SH-SY5Y (cell line): ENCODE measurements around the gene TMEM145.

ENCODE experiments used
- GATA2 ChIP-seq: IDR thresholded peaks from 2 replicates; pipeline ENCODE4 v1.6.1; 2011; ENCODE audit warnings: mild to moderate bottlenecking, low read depth, low read length
- GATA3 ChIP-seq: IDR thresholded peaks from 2 replicates; pipeline ENCODE4 v1.6.1; 2011; ENCODE audit warnings: low read depth, mild to moderate bottlenecking, low read length, moderate library complexity

DNA sequence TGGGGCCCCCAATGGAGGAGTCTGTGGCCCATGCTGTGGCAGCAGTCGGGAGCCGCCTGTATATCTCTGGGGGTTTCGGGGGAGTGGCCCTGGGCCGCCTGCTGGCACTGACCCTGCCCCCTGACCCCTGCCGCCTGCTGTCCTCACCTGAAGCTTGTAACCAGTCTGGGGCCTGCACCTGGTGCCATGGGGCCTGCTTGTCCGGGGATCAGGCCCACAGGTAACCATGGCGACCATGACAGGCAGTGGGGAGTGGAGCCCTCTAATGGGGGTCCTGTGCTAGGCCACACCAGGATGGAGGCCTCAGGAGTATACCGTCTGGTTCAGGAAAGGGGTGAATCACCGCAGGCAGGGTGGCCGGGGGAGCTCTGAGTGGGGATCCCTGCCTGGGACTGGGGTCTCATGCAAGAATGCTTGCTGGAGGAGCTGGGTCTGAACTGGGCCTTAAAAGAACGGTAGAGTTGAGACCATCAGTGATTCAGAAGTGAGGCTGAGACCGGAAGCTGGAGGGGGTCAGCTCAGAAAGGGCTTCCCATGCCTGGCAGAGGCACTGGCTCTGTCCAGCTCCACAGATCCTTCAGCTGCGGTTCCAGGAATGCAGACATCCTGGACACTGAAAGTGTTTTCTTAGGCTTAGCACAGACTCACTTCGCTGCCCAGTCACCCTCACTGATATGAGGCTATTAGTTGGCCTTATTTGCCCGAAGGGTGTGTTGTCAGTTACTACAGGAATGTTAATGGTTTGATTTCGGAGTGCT, 47.9 kb downstream of the TMEM145 start:
- TF ChIP-seq GATA2 (no peak), GATA3 (no peak)
